ENCODE data around the gene AGTPBP1. TPM values are rescaled to one million over a fixed set of nuclear protein-coding genes. Genes with fewer than 3 reads are reported as not detected.

The AGTPBP1 gene
- total RNA-seq, 4 donors from 2014 or later: 3.7 to 18.1 (median 11.4) TPM

GRCh38 chr9:85569988-85570387, 171.8 kb downstream of the AGTPBP1 start:
- WGBS, 2 donors: 49 to 63% methylated on average over 2 of the region's 2 CpGs
- Histone ChIP-seq H3K4me1 (no peaks in the 10 kb centered on the region), H3K36me3 (peaks cover 0 to 9% (median 0%) of the 10 kb centered on the region in 3 donors), H3K9me3 (no peaks in the 10 kb centered on the region), H3K4me3 (no peak overlapping the region), H3K27ac (no peak overlapping the region), H3K27me3 (no peaks in the 10 kb centered on the region)
- no peak for DNase-seq
- TF ChIP-seq POLR2A (IDR thresholded peaks at IDR 0.05) (no peak), CTCF (IDR thresholded peaks at IDR 0.05) (no peak)
- intact Hi-C loops (cut with DNase I): no loop called here

GRCh38 chr9:85559526-85559925, 182.2 kb downstream of the AGTPBP1 start:
- no peak overlapping the region for H3K4me3 ChIP-seq
- intact Hi-C loops (cut with DNase I): no loop called here
- H3K27me3 ChIP-seq: no peaks in the 10 kb centered on the region
- H3K27ac ChIP-seq: no peak overlapping the region
- no peaks in the 10 kb centered on the region for H3K9me3 ChIP-seq
- DNase-seq: no peak
- TF ChIP-seq CTCF (IDR thresholded peaks at IDR 0.05): no peak
- TF ChIP-seq POLR2A (IDR thresholded peaks at IDR 0.05): no peak
- no peaks in the 10 kb centered on the region for H3K4me1 ChIP-seq
- peaks cover 0 to 10% (median 0%) of the 10 kb centered on the region in 3 donors for H3K36me3 ChIP-seq
- 62 to 89% methylated on average over 3 of the region's 3 CpGs for WGBS, 2 donors

DNA sequence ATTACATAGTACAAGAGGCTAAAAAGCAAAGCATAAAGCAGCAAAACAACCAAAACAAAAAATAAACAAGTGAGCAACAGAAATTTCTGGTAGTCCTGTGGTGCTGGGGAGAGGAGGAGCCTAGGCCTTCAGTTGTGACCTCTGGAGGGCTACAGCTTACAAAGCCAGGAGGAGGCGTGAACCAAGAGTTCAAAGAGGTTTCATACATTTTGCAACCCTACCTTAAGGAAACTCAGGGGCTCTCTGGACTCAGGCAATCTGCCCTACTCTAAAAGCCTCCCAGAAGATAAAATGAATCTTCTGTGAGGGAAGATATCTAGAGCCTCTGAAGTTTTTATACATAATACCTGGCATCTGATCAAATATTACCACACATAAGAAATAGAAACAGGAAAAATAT, 187.4 kb downstream of the AGTPBP1 start:
- TF ChIP-seq CTCF (IDR thresholded peaks at IDR 0.05) (no peak), POLR2A (IDR thresholded peaks at IDR 0.05) (no peak)

DNA sequence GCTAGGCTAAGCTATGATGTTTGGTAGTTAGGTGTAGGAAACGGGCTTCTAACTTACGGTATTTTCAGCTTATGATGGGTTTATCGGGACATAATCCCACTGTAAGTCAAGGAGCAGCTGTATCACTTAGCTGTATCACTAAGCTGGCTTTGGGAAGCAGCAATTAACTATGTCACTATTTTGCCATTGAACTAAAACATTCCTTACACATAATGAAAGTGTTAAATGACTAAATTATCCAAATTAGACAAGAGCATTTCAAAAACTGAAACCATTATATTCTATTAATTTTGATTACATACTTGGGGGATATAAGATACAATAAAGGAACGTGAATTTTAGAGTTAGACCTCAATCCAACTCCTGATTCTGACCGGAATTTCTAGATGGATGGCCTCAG, 188.3 kb downstream of the AGTPBP1 start:
- no peaks in the 10 kb centered on the region for H3K9me3 ChIP-seq
- H3K27me3 ChIP-seq: no peaks in the 10 kb centered on the region
- TF ChIP-seq CTCF (IDR thresholded peaks at IDR 0.05) (no peak), POLR2A (IDR thresholded peaks at IDR 0.05) (no peak)
- intact Hi-C loops (cut with DNase I): no loop called here
- no peaks in the 10 kb centered on the region for H3K4me1 ChIP-seq
- WGBS, 2 donors: 85 to 87% methylated on average over 5 of the region's 5 CpGs
- H3K27ac ChIP-seq: no peak overlapping the region
- H3K4me3 ChIP-seq: no peak overlapping the region
- DNase-seq: no peak
- no peaks in the 10 kb centered on the region for H3K36me3 ChIP-seq

More for the DNA sequence above, 187.4 kb downstream of the AGTPBP1 start:
- H3K27ac ChIP-seq: no peak overlapping the region
- H3K27me3 ChIP-seq: no peaks in the 10 kb centered on the region
- H3K36me3 ChIP-seq: no peaks in the 10 kb centered on the region
- no peak overlapping the region for H3K4me3 ChIP-seq
- no peaks in the 10 kb centered on the region for H3K9me3 ChIP-seq
- WGBS, 2 donors: 100% methylated on average over 1 of the region's 1 CpG
- intact Hi-C loops (cut with DNase I): no loop called here
- H3K4me1 ChIP-seq: no peaks in the 10 kb centered on the region
- no peak for DNase-seq

GRCh38 chr9:85547599-85547998, 194.2 kb downstream of the AGTPBP1 start:
- no peak for TF ChIP-seq POLR2A (IDR thresholded peaks at IDR 0.05)
- no peak for TF ChIP-seq CTCF (IDR thresholded peaks at IDR 0.05)
- Histone ChIP-seq H3K4me1 (no peaks in the 10 kb centered on the region), H3K9me3 (no peaks in the 10 kb centered on the region), H3K27me3 (no peaks in the 10 kb centered on the region), H3K27ac (no peak overlapping the region), H3K4me3 (no peak overlapping the region), H3K36me3 (no peaks in the 10 kb centered on the region)
- DNase-seq: no peak
- intact Hi-C loops (cut with DNase I): no loop called here
- 90 to 91% methylated on average over 2 of the region's 2 CpGs for WGBS, 2 donors
